M059J (cell line): ENCODE measurements around the gene PELI2. TPM values are rescaled to one million over a fixed set of nuclear protein-coding genes. Genes with fewer than 3 reads are reported as not detected.

Source experiments
- DNase-seq: peaks from one replicate; pipeline ENCODE4 v3.0.0-alpha.2; 2012; ENCODE audit warnings: low read depth
- total RNA-seq: library from RNA; depleted of rRNA; stranded (reverse); fragments of >200 nt; shearing (Covaris generic); gene quantifications from 2 replicates; pipeline ENCODE4 v1.2.3, GENCODE V29; 2014

The PELI2 gene
- total RNA-seq, 1 experiment from 2014 or later, result 3.0 TPM

DNA sequence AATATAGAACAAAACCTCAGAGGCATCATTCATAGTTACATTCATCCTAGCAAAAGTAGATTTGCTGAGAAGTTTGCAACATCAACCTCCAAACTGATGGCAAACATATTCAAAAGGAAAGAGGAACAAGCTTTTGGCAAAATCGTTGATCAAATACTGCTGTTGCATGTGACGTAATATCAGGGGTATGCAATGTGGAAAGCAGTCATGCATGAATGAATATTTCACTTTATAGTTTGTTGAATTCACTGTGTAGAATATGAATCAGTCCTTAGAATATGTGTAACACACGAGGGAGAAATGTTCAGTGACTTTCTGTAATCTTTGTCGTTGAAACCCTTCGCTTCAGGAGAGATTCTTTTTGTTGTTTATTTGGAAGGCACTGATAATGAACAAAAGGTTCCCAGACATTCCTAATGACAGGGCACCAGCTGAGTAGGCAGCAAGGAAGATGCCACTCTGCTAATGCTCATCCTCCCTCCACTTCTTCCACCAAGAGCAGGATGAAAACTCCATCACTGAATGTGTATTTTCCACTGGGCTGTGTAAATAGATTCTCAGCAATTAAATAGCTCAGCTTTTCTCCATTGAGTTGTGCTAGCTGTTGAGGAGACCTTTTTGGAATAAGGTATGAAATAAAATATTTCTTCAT lies 126.1 kb downstream of the PELI2 start:
- peak; percentile 79 for DNase-seq

GRCh38 chr14:56247495-56248200 lies 129.4 kb downstream of the PELI2 start:
- DNase-seq, result peak; percentile 19

DNA sequence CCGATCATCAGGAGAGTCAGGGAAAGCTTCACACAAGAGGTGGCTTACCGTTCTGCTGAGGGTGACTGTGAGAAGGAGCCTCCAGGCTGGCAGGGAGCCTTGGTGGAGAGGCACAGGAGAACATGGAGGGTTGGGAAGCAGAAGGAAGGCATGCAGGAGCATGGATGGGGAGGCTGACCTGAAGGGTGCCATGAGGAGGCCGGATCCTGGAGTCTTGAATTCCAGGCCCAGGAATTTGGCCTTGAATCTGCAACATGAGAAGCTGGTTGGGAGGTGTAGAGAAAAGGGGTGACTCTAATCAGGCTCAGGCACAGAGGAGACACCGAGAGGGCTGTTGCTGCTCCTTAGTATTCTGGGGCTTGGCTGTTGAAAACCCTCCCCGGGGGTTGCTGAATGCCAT lies 130.2 kb downstream of the PELI2 start:
- no peak for DNase-seq

- no peak for DNase-seq
Observed at GRCh38 chr14:56261046-56261445, 142.8 kb downstream of the PELI2 start.

DNA sequence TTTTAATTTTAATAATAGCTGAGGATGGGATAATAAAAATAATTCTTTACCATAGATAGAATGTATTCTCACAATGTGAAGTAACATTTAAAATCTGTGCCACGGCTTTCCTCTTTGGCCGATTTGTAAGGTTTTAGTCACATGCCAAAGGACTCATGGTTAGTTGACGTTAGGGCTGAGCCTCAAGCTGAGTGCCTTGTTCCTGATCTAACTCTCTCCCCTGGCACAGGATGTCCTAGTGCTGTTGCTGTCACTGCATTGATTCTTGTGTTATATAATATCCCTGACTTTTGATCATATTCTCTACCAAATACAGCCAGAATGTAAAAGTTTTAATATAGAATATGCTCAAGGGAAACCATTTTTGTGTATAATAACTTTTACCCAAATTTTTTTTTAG lies 144.3 kb downstream of the PELI2 start:
- no peak for DNase-seq

DNA sequence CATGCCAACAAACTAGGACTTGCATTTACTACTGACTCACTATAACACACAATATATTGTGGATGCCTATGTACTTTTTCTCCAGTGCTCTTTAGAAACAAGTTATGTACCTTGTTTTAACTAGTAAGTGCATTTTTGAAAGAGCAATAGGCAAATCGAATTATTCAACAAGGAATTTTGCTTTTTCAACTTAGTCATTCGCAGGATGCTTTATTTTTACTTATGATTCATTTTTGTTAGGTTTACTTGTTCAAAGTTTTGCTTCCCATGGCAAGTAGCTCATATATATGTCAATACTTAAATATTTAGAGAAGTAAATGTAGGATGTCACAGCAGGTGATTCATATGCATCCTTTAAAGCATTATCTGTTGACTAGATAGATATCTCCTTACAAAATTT lies 149.8 kb downstream of the PELI2 start:
- no peak for DNase-seq

DNA sequence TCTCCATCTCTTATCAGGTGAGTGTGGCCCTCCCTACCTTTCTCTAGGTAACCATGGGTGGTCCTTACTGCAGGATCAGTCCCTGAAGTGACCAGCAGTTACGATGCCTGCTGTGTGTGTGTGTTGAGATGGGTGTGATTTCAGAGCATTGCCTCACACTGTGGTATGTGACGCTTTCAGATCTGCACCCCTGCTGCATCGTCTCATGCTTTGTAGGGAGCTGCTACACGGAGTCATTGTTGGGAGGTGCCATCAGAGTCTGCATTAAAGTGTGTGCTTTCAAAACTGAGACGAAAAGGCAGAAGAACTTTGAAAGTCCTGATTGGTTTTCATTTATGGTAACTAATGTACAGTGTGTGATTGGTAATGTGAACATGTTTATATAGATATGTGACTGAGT lies 150.5 kb downstream of the PELI2 start:
- DNase-seq, result no peak

DNA sequence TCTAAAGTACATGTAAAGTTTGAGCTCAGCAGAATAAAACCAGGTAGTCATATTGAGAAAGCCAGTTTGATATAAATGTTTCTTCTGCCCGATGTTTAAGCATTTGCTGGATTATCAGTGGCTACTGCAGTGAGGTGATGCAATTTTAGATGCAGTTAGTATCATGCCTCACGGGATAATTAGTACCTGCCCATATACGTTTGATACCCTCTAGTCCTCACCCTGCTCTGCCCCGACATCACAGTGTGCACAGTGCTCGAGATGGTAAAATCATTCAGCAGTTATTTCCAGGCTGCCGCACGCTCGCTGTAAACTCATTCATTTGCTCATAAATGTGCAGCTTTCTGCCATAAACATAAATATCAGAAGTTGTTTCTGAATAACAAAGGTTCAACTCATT lies 152.7 kb downstream of the PELI2 start:
- DNase-seq, result no peak

- DNase-seq, result peak; percentile 70
Observed at GRCh38 chr14:56271970-56272369, 153.8 kb downstream of the PELI2 start.

- no peak for DNase-seq
Observed at GRCh38 chr14:56273155-56273554, 154.9 kb downstream of the PELI2 start.

- no peak for DNase-seq
Observed at GRCh38 chr14:56273951-56274350, 155.7 kb downstream of the PELI2 start.

GRCh38 chr14:56274556-56274955 lies 156.3 kb downstream of the PELI2 start:
- DNase-seq, result no peak

- DNase-seq, result no peak
Observed at GRCh38 chr14:56276108-56276507, 157.9 kb downstream of the PELI2 start.

GRCh38 chr14:56278383-56278782 lies 160.2 kb downstream of the PELI2 start:
- no peak for DNase-seq

DNA sequence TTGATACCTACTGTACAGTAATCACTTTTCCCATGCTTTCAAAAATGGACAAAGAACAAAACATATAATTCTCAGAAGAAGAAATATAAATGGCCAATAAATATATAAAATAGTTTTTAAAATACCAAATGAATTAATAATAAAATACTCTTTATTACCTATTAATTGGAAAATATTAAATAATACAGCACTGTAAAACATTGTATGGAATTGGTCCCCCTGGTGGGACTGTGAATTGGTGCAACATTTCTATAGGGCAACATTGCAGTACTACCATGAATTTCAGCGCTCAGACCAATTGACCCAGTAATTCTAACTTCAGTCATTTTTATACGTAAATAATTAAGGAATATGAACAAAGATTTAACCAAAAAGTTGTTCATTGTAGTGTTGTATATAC lies 162.6 kb downstream of the PELI2 start:
- DNase-seq, result no peak

- DNase-seq, result no peak
Observed at GRCh38 chr14:56282179-56282578, 164.0 kb downstream of the PELI2 start.

DNA sequence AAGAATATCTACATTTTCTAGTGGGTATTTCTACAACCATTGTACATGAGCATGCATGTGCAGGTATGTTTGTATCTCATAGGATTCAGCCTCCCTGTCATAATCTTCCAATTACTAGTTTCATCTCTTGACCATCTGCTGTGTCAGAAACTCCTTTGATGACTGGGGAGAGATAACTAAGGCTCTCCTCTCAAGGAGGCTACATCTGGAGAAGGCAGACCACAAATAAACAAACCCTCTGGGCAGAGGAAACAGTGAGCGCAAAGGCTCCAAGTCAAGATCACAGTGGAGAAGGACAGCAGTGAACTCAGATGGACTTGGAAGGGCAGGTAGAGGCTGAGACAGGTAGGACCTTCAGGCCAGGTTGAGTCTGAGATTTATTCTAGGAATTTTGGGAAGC lies 166.4 kb downstream of the PELI2 start:
- peak; percentile 25 for DNase-seq

DNA sequence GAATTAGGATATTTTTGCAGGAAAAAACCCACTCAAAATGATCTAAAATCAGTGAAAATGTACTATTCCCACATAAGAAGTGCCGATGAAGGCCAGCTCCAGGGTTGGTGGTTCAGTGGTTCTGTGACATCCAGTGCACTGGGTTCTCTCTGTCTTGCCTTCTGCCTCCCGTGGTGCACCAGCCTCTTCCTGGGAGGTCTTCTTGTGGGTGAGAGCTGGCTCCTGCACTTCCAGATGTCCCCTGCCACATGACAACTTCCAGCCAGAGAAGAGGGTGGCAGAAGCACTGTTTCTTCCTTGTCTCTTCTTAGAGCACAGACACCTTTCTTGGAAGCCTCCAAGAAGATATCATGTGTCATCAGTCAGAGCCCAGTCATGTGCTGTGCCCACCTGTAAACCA lies 170.9 kb downstream of the PELI2 start:
- DNase-seq, result no peak

GRCh38 chr14:56290195-56290594 lies 172.0 kb downstream of the PELI2 start:
- no peak for DNase-seq

DNA sequence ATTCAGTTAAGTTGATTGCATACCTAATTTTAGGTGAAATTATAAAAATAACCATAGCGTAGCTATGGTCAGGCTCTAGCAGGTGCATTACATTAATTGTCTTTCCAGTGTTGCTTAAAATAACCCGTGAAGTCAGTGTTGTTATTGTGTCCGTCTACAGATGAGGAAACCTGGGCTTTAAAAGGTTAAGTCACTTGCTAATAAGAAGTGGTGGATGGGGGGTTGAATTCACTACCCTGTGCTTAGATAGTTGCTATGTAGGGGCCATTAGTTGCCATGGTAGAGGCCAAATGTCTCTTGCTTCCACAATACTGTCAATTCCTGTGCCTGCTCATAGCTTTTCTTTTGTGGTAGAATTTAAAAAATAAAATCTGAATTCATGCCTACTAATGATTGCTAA lies 174.8 kb downstream of the PELI2 start:
- no peak for DNase-seq

- DNase-seq, result no peak
Observed at GRCh38 chr14:56293506-56293905, 175.3 kb downstream of the PELI2 start.

DNA sequence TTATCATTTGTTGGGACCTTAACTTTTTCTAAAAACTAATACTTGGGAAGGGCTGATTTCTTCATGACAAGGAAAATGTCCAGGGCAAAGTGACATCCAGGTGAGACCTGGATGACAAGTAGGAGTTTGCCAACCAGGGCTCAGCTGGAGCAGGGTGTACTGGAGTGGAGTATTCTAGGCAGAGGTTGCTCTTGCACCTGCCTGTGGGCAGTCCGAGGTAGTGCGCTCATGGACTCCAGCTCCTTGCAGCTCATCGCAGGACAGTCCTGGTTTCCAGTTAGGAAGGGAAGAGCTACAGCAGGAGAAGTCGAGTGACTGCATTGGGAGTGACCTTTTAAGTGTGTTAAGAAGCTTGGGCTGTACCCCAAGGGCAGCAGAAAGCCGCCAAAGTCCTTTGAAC lies 175.9 kb downstream of the PELI2 start:
- no peak for DNase-seq

DNA sequence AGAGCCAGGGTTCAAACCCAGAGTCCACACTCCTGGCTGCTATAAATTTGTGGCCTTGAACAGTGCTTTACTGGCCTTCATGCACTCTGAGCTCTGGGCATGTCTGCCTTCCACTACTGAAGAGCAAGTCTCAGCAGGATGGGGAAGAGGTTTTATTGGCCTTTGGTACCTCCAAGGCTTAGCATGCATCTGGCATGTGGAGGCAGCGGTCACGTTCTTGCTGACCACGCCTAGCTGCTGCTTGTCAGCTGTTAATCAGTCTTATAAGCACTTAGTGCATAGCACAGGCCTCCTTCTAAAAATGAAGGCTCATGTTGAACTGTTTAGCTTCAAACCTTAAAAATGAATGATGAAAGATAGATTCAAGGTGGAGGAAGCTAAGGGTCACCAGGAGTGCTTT lies 177.5 kb downstream of the PELI2 start:
- no peak for DNase-seq

DNA sequence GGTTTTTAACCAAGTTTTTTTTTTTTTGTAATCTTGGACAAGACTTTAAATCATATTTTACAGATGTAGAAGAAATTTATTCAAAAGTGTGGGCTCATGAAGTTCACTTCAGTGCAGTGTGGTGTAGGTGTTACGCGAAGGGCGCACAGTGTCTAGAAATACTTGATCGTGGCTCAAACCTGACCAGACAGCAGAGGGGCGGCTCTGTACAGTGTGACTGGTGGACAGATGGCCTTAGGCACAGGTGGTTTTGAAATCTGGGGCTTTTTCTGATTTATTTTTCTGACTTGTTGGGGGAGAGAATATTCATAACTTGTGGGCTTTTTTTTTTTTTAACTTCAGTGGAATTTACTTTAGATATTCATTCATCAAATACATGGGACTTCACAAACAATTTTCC lies 179.2 kb downstream of the PELI2 start:
- no peak for DNase-seq
